SHP77 treated with DMSO at 0.1 percent for 48 hours (cell line): ENCODE measurements around the gene GAL3ST2.
"Not testable (repeated sequence)": the region's sequence is repeated elsewhere in the genome, so short reads cannot be mapped to it uniquely, and the experiment has no call there.

Experiments used
- DNase-seq: peaks from one replicate; lab custom pipeline; 2025; lab: John Stamatoyannopoulos, UW

The GAL3ST2 gene

DNA sequence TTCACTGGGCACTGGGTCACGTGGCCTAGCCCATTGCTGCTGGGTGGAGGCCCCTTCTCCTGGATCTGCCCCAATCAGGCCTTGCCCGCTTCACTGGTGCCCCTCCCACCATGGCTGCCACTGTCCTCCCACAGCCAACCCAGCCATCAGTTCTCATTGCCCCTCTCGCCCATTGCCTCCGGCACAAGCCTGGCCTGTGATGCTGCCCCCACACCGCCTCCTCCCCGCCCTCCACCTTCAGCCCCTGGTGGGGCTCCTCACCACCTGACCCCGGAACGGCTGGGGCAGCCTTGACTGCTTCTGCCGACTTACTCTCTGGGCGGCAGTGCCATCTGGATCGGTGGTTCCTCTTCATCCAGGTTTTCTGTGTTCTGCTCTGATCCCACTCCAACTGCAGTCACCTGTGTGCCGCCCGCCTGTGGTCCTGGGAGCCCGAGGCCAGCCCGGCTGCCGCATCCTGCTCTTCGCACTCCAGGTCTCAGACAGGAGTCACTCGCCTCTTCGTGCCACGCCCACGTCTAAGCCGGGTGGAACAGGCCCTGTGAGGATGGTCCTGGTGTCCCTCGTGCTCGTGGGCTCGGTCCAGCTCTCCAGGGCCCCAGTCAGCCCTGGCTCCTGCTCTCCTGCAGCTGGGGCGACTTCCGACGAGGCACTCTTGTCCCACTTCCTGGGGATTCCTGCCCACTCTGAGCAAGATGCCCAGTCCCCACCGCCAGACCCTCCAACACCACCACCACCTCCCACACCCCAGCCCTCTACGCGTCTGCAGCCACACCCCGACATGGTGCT is 28.0 kb upstream of the GAL3ST2 start:
- DNase-seq = no peak

DNA sequence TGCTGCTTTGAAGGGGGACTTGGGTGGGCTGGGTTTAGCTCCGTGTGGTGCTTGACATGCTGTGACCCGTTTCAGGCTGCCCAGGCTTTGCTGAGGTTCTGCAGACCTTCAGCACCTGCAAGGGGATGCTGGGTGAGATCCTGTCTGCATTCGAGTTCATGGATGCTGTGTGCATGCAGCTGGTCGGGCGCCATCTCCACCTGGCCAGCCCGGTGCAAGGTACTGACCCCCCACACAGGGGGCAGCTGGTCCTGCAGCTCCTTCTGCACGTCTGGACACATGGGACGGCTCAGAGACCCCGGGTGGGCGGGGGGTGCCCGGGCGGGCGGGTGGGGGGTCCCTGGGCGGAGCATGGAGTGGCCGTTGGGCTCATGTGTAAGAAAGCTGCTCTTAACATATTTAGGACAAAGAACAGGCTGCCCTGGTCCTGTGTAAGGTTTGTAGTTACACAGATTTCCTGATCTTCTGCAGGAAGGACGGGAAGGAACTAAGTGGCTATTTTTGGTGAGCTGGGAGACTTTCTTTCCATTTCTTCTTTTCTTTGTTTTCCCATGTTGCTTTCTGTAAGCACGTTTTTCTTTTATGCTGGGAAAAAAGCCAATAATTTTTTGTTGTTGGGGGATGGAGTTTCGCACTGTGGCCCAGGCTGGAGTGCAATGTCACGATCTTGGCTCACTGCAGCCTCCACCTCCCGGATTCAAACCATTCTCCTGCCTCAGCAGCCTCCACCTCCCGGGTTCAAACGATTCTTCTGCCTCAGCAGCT is 26.4 kb upstream of the GAL3ST2 start:
- DNase-seq = no peak

DNA sequence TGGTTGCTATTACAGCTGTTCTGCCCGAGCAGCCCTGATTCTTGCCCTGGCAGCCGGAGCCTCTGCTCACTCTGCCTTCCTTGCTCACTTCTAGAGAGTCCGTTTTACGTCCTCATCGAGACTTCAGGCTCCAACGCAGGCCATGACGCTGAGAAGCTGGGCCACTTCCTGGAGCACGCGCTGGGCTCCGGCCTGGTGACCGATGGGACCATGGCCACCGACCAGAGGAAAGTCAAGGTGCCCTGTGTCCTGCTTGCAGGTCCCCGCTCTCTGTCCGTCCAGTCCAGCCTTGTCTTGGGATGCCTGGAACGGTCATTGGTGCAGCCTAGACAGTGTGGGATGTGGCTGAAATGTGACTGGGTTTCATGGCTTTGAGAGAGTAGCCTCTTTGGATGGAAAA is 25.5 kb upstream of the GAL3ST2 start:
- DNase-seq = no peak

DNA sequence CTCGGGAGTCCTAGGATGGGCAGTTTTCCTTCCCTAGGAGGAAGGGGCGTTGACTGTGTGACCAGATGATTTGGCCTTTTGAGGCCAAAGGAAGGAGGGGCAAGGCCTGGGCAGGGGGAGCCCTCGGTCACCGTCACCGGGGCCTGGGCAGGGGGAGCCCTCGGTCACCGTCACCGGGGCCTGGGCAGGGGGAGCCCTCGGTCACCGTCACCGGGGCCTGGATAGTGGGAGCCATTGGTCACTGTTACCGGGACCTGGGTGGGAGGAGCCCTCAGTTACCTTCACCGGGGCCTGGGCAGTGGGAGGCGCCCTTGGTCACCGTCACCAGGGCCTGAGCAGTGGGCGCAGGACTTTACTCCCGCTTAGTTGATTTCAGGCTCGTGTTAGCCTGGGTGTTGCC is 24.8 kb upstream of the GAL3ST2 start:
- DNase-seq = no peak

DNA sequence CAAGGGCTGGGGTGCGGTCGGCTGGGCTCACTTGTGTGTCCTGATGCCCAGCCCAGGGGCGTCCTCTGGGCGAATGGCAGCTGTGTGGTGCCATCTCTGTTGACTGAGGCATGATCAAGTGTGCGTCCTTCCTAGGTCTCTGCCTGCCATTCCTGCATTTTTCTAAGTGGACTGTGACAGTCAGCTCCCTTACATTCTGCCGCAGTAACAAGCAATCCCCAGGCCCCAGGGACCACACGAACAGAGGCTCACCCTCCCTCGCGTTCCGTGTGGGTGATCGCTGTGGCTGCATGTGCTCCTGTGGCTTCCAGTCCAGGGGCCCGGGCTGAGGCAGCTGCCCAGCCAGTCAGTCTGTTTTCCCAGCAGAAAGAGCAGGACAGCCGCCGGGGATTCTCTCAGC is 24.4 kb upstream of the GAL3ST2 start:
- no peak for DNase-seq

DNA sequence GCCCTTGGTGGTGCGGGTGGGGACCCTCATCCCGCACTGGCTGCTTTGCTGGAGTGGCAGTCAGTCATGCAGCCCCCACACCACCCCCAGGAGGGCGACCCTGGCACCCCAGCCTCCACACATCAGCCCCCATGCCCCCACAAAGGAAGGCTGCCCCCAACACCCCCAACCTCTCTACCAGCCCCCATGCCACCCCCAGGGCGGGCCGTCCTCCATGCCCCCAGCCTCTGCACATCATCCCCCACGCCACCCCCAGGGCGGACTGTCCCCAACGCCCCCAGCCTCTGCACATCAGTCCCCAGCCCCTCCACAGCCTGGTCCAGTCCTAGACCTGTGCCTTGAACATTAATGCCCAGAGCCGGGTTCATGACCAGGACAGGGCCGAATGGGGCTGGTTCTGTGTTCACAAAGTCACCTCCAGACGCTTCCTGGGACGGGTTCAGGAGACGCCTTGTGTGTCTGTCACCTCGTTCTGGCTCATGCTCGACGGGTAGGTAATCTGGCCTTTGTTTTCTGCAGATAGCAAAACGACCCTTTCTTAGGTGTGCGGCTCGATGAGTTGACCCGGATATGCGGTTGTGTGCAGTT is 23.8 kb upstream of the GAL3ST2 start:
- no peak for DNase-seq

DNA sequence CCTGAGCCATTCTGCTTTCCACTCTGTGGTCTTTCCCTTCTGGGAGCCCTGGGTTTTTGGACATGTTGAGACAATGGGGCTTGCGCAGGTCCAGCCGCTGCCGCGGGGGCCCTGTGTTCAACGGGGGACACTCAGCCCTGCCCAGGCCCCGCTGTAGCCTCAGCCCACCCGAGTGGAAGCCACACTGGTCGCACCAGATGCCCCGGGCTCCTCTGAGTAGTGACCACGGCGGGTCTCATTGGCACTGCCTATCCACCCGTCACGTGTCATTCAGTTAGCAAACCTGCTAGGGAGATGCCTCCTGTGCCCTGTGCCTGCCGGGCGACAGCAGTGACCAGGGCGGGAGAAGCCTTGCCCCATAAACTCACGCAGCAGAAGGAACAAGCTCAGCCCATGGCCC is 23.1 kb upstream of the GAL3ST2 start:
- no peak for DNase-seq

DNA sequence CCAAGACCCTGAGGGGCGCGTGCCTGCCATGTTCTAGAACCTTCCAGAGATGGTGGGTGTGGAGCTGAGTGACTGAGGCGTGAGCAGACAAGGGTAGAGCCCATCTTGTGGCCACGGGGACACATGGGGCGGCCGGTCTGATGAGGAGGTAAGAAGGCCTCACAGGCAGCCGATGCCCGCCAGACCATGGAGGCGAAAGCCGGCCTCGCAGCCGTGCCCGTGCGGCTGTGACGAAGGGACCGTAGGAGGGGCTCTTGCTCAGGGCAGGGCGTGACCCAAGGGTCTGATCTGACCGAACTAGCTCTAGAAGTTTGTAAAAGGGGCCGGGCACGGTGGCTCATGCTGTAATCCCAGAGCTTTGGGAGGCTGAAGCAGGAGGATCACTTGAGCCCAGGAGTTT is 22.6 kb upstream of the GAL3ST2 start:
- DNase-seq = no peak

DNA sequence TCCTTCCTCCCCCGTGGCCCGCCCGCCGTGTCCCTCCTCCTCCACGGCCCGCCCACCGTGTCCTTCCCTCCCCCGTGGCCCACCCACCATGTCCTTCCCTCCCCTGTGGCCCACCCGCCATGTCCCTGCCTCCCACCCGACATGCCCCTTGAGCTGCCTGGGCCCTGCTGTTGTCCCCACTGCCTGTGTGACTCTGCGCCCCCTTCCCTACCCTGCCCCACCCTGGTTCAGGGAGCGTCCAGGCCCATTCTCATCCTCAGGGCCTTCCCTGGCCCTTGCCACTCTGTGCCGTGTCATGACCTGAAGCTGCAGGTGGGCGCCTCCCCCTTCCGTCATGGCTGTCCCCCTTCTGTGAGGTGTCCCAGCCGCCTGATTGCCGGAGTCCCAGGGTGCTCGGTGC is 21.5 kb upstream of the GAL3ST2 start:
- DNase-seq = no peak

DNA sequence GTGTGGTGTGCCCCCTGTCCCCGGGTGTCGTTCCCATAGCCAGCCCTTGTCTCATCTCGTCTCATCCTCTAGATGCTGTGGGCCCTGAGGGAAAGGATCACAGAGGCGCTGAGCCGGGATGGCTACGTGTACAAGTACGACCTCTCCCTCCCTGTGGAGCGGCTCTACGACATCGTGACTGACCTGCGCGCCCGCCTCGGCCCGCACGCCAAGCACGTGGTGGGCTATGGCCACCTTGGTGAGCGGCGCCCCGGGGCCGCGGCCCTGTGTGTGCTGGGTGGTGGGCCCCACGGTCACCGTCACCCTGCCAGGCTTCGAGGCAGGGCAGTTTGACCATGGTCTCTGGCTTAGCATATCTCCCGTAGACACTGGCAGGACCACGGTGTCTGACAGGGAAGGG is 20.8 kb upstream of the GAL3ST2 start:
- DNase-seq = no peak

DNA sequence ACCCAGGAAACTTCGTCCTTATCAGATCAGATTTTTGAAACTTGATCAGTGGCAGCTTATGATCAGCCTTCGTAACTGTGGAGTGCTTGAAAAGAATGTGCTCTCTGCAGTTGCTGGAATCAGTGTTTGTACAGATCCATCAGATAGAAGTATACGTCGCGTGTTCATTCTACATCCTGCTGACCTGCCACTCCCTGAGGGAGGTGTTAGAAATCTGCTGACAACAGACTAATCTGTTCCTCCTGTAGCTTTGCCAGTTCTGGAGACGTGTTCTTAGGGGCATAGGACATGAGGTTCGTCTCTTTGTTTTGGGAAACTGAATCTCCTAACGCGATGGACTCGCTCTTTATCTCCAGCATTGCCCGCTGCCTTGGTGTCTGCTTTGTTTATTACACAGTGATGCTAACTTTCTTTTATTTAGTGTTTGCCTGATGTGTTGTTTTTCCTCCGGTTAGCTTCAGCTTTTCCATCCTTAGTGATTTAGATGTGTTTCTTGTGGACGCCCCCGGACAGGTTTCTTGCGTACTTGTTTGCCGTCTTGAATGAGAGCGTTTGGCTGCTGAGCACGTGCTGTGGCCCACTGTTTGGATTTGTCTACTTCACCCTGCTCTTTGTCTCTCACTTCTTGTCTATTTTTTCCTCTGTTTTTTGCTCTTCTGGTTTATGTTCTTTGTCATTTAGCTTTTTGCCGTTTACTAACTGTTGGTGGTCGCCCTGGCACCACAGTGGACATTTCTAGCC is 17.4 kb upstream of the GAL3ST2 start:
- DNase-seq = no peak

DNA sequence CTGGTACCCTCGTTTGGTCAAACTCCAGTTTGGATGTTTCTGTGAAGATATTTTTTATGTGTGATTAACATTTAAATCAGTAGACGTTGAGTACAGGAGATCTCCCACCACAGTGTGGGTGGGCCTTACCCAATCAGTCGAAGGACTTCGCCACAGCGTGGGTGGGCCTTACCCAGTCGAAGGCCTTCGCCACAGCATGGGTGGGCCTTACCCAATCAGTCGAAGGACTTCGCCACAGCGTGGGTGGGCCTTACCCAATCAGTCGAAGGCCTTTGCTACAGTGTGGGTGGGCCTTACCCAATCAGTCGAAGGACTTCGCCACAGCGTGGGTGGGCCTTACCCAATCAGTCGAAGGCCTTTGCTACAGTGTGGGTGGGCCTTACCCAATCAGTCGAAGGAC is 16.7 kb upstream of the GAL3ST2 start:
- not testable (repeated sequence) for DNase-seq

DNA sequence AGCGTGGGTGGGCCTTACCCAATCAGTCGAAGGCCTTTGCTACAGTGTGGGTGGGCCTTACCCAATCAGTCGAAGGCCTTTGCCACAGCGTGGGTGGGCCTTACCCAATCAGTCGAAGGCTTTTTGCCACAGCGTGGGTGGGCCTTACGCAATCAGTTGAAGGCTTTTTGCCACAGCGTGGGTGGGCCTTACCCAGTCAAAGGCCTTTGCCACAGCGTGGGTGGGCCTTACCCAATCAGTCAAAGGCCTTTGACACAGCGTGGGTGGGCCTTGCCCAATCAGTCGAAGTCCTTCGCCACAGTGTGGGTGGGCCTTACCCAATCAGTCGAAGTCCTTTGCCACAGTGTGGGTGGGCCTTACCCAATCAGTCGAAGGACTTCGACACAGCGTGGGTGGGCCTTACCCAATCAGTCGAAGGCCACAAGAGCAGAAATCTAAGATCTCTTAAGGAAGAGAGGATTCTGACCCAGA is 16.3 kb upstream of the GAL3ST2 start:
- no peak for DNase-seq

DNA sequence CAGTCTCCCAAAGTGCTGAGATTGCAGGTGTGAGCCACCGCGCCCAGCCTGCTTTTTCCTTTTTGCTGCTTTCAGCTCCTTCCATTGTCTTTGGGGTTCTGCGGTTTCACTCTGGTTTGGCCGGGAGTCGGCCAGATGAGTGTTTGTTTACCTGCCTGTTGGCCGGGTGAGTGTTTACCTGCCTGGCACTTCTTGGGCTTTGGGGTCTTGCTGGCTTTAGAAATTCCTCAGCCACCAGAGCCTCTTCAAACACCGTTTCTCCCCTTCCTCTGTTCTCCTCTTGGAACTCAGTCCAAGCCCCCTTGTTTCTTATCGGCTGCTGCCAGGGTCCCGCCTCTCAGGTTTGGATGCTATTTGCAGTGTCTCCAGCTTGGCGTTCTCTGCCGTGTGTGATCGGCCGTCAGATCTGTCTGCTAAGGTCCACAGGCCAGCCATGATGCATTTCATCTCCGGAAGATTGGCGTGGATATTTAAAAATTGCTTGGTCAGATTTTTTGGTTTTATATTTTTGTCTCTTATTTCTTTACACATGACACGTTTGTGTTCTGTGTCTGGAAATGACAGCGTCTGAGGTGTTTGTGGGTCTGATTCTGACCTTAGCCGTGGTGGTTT is 14.2 kb upstream of the GAL3ST2 start:
- no peak for DNase-seq

DNA sequence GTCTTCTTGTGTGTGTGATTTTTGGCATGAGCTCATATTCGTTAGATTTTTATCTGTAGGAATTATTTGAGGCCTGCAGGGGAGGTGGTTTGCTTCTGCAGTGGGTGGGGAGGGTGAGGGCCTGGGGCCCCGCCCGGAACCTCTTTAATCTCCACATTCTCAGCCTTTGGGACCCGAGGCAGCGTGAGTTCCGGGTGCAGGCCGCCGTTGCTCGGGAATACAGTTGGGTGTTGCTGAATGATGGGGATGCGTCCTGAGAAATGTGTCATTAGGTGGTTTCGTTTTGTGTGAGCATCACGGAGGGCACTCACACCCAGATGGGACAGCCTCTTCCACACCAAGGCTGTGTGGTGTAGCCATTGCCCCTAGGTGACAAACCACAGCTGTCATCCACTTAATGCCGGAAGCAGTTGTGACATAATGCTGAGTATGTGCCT is 13.7 kb upstream of the GAL3ST2 start:
- no peak for DNase-seq

DNA sequence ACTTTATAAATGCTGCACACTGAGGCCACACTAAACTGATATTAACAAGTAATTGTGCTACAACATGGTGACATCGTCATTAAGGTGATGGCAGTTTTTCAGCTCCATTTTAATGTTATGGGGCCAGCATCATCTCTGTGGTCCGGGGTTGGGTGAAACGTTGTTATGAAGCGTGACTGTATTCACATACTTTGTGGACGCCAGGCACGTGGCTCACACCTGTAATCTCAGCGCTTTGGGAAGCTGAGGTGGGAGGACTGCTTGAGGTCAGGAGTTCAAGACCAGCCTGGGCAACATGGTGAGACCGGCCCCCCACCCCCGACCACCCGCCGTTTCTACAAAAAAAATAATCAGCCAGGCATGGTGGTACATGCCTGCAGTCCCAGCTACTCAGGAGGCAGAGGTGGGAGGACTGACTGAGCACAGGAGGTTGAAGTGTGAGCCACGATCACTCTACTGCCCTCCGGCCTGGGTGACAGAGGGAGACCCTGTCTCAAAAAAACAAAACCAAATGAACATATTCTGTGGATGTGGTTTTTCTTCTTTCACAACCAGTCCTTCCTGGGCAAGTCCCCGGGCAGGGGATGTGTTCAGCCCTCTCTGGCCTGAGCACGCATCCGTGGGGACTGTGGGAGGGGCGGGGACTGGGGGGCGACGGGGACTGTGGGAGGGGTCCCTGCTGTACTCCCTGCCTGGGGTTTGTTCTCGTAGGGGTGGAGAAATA is 12.9 kb upstream of the GAL3ST2 start:
- DNase-seq = no peak

DNA sequence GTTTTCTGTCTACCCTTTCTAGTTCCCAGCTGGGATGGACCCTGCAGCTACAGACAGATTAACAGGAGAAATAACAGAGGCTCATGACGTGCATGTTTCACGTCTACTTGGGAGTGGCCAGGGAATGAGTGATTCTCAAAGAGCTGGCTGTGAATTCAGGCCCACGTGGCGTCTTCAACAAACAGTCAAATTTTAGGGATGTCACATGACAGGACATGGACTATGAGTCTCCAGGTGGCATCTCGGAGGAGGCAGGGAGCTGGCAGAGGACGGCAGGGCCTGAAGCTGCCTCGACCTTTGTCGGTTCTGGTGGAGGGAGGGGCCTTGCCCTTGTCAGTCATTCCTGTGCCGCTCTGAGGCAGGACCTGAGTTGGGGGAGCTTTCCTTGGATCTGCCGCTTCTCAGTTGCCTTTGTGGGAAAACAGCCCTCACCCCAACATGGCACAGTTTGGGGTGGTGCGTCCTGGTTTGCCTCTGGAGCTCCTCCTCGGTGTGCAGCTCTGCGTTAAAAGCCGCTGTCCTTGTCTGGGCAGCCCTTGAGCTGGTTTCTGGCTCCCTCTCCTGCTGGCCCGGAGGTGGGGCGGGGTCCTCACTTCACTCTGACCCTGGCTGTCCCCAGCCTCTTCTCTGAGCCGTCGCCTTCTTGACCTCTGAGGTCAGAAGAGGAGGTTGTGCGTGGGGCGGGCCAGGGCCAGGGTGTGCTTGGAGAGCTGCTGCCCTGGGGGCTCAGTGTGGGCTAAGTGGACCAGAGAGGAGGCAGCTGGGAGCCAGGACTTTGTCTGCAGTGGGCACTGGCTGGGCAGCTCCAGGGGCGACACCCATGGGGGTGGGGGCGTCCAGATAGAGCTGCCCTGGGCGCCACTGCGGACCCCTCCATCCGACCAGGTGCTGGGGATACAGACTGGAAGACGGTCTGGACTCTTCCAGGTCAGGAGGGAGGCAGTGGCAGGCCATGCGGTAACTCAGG is 12.1 kb upstream of the GAL3ST2 start:
- DNase-seq = no peak

DNA sequence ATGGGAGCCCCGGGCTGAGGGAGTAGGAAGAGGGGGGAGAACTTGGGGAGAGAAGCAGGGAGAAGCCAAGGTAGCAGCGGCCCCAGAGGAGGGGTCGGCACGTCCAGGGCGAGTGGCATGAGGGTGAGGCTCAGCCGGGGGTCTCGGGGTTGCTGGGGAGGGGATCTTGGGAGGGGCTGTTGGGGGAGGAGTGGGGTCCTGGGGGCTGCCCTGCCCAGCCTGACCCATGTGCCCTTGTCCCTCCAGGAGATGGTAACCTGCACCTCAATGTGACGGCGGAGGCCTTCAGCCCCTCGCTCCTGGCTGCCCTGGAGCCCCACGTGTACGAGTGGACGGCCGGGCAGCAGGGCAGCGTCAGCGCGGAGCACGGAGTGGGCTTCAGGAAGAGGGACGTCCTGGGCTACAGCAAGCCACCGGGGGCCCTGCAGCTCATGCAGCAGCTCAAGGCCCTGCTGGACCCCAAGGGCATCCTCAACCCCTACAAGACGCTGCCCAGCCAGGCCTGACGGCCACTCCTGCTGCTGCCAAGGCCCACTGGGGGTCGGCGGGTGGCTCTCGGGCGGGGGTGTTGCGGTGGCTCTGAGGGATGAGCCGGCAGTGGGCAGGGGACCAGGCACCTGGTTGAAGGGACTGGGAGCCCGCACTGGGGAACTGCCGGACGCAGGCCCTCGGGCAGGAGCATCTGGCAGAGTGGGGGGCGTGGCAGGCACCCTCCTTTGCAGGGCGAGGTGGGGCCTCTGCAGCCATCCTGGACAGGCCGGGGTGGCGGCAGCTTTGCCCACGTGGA is 9.0 kb upstream of the GAL3ST2 start:
- DNase-seq = no peak

DNA sequence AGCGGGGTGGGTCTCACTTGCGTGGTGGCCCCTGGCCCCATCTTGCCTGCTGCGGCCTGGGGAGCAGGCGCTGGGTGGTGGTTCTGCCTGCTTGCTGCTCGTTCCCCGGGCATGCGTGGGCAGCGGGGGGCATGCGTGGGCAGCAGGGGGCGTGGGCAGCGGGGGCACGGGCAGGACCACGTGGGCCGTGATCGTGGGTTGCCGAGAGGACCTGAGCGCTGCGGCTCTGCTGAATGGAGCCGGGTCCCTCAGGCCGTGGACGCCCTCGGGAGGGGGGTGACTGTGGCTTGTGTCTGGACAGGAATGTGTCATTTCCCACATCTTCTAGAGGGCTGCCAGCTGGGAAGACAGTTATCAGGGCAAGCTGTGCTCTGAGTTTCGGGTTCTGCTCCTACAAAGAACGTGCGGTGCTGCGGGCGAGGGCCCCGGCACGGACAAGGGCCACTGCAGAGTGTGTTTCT is 8.3 kb upstream of the GAL3ST2 start:
- no peak for DNase-seq
